ENCODE data around the gene KHSRP.

DNA sequence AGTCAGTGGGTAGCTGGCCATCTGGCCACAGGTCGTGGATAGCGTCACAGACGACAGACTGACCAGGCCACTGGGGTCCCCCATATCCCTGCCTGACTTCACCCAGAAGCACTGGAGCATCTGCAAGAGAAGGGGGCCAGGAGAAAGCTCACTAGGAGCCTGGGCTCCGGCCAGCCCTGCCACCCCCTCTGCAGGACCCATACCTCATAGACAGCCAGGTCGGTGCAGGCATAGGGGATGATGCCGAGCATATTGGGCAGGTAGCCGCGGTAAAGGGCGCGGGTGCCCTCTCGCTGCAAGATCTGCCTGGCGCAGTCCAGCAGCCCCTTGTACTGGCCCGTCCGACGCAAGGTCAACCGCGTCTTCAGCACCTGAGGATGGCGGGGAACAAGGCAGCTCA, 2.5 kb upstream of the KHSRP start:
- TF ChIP-seq, protein P1, sequence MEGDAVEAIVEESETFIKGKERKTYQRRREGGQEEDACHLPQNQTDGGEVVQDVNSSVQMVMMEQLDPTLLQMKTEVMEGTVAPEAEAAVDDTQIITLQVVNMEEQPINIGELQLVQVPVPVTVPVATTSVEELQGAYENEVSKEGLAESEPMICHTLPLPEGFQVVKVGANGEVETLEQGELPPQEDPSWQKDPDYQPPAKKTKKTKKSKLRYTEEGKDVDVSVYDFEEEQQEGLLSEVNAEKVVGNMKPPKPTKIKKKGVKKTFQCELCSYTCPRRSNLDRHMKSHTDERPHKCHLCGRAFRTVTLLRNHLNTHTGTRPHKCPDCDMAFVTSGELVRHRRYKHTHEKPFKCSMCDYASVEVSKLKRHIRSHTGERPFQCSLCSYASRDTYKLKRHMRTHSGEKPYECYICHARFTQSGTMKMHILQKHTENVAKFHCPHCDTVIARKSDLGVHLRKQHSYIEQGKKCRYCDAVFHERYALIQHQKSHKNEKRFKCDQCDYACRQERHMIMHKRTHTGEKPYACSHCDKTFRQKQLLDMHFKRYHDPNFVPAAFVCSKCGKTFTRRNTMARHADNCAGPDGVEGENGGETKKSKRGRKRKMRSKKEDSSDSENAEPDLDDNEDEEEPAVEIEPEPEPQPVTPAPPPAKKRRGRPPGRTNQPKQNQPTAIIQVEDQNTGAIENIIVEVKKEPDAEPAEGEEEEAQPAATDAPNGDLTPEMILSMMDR (conservative IDR thresholded peaks at IDR 0.05) = no peak
- no peak for TF ChIP-seq EZH2 (IDR thresholded peaks at IDR 0.05; ENCODE audit: low read depth)
